Activated CD8-positive, alpha-beta T cell treated with anti-CD3 and anti-CD28 coated beads for 36 hours (primary cell): ENCODE results near the gene ASB9. TPM values are rescaled to one million over a fixed set of nuclear protein-coding genes. Genes with fewer than 3 reads are reported as not detected.
A peak's percentile ranks its signal among the peaks of the same experiment; 100 is the strongest.

Experiments
- ATAC-seq: fragments of 200-7000 bp; cut with Tn5 transposase; one replicate; pipeline ENCODE4 v1.10.0; 2021; ENCODE audit warnings: mild to moderate bottlenecking, moderate library complexity
- CTCF ChIA-PET: fragments of 350-600 bp; sonication (Branson Sonifier 250); formaldehyde crosslinking; loops from one replicate; lab custom pipeline; 2021; ENCODE audit warnings: antibody characterized with exemption; lab: Charles Lee
- POLR2A ChIA-PET: fragments of 350-600 bp; sonication (Branson Sonifier 250); formaldehyde crosslinking; loops from one replicate; lab custom pipeline; 2021; ENCODE audit warnings: antibody characterized with exemption; lab: Charles Lee
- DNase-seq: peaks from one replicate; pipeline ENCODE4 v3.0.0-alpha.2; 2020
- H3K27ac Mint-ChIP-seq: one replicate; pipeline ENCODE4 v1.8.0; 2021; ENCODE audit warnings: mild to moderate bottlenecking, mixed read lengths
- H3K27me3 Mint-ChIP-seq: one replicate; pipeline ENCODE4 v1.8.0; 2021; ENCODE audit warnings: mixed read lengths
- H3K36me3 Mint-ChIP-seq: one replicate; pipeline ENCODE4 v1.8.0; 2021; ENCODE audit warnings: low read depth, mixed read lengths
- H3K4me1 Mint-ChIP-seq: one replicate; pipeline ENCODE4 v1.8.0; 2021; ENCODE audit warnings: low read depth, mixed read lengths
- H3K4me3 Mint-ChIP-seq: one replicate; pipeline ENCODE4 v1.8.0; 2021; ENCODE audit warnings: mild to moderate bottlenecking, moderate library complexity, mixed read lengths
- H3K9me3 Mint-ChIP-seq: one replicate; pipeline ENCODE4 v1.8.0; 2021; ENCODE audit warnings: mixed read lengths
- CTCF ChIP-seq: fragments of 200-600 bp; IDR thresholded peaks from one replicate; pipeline ENCODE4 v1.8.0; 2022; ENCODE audit warnings: antibody characterized with exemption, mild to moderate bottlenecking
- intact Hi-C: fragments of 100-400 bp; cut with micrococcal nuclease; formaldehyde crosslinking; loops from one replicate; pipeline ENCODE4 v1.10.0; 2022
- total RNA-seq, 2 experiments: library from RNA; stranded (reverse); gene quantifications; one replicate each; pipeline ENCODE4 v1.2.3, GENCODE V29; 2021

The ASB9 gene
- under 1 TPM in 1 of 2 experiments, not detected in 1; 0.52 TPM for total RNA-seq

- H3K4me1 Mint-ChIP-seq: peaks cover 7% of the 10 kb centered on the region
- no peak within 1 kb of the TSS for H3K4me3 Mint-ChIP-seq
- no peaks in the 10 kb centered on the region for H3K9me3 Mint-ChIP-seq
- H3K36me3 Mint-ChIP-seq: no peaks in the 10 kb centered on the region
- no peaks in the 10 kb centered on the region for H3K27me3 Mint-ChIP-seq
- TF ChIP-seq CTCF: no peak
- ATAC-seq (peak; percentile 45), DNase-seq (peak; percentile 18)
- intact Hi-C loops: no loop called here
- ChIA-PET POLR2A (no interaction called here), CTCF (interaction anchor here (1.8 kb wide), 1 partner anchor 126 kb away, joined by 3 read pairs; no protein-coding TSS in a partner anchor)
- H3K27ac Mint-ChIP-seq: peak within 1 kb of the TSS; percentile 34
Measured at GRCh38 chrX:15269618-15270521, at the start of gene ASB9. Gene ASB9, minus strand, starts transcription at chrX:15270083. Its CDS starts 209 bp downstream, at chrX:15269874.

- DNase-seq: no peak
- intact Hi-C loops: no loop called here
- Mint-ChIP-seq H3K9me3 (no peaks in the 10 kb centered on the region), H3K27me3 (no peaks in the 10 kb centered on the region), H3K27ac (no peak overlapping the region), H3K36me3 (peaks cover 18% of the 10 kb centered on the region), H3K4me3 (no peak overlapping the region), H3K4me1 (no peaks in the 10 kb centered on the region)
- ChIA-PET POLR2A (no interaction called here), CTCF (no interaction called here)
- TF ChIP-seq CTCF: no peak
- ATAC-seq: no peak
Measured at GRCh38 chrX:15319075-15319474, 49.2 kb upstream of the ASB9 start.

- ATAC-seq: no peak
- no peak for TF ChIP-seq CTCF
- no peak for DNase-seq
- peaks cover 6% of the 10 kb centered on the region for H3K36me3 Mint-ChIP-seq
- ChIA-PET CTCF (no interaction called here), POLR2A (no interaction called here)
- no peak within 1 kb of the TSS for H3K4me3 Mint-ChIP-seq
- intact Hi-C loops: no loop called here
- H3K9me3 Mint-ChIP-seq: no peaks in the 10 kb centered on the region
- H3K27ac Mint-ChIP-seq: no peak within 1 kb of the TSS
- H3K4me1 Mint-ChIP-seq: no peaks in the 10 kb centered on the region
- no peaks in the 10 kb centered on the region for H3K27me3 Mint-ChIP-seq
Measured at GRCh38 chrX:15315509-15315908, 45.6 kb upstream of the ASB9 start, which contains the start of gene ASB11. Gene ASB11, minus strand, starts transcription at chrX:15315640. Its CDS starts 35 bp downstream, at chrX:15315605.

GRCh38 chrX:15314472-15314871, 44.6 kb upstream of the ASB9 start:
- CTCF ChIA-PET: no interaction called here
- Mint-ChIP-seq H3K4me3 (no peak overlapping the region), H3K27ac (no peak overlapping the region), H3K9me3 (no peaks in the 10 kb centered on the region), H3K4me1 (no peaks in the 10 kb centered on the region), H3K36me3 (peaks cover 3% of the 10 kb centered on the region), H3K27me3 (no peaks in the 10 kb centered on the region)
- no peak for TF ChIP-seq CTCF
- POLR2A ChIA-PET: no interaction called here
- ATAC-seq: no peak
- intact Hi-C loops: no loop called here
- DNase-seq: no peak

- ATAC-seq: no peak
- no peaks in the 10 kb centered on the region for H3K27me3 Mint-ChIP-seq
- H3K4me1 Mint-ChIP-seq: no peaks in the 10 kb centered on the region
Measured at GRCh38 chrX:15311119-15311518, 41.2 kb upstream of the ASB9 start.

More at GRCh38 chrX:15311119-15311518, 41.2 kb upstream of the ASB9 start:
- intact Hi-C loops: no loop called here
- no peaks in the 10 kb centered on the region for H3K9me3 Mint-ChIP-seq
- H3K36me3 Mint-ChIP-seq: no peaks in the 10 kb centered on the region
- DNase-seq: no peak
- H3K4me3 Mint-ChIP-seq: no peak overlapping the region
- ChIA-PET POLR2A (no interaction called here), CTCF (no interaction called here)
- no peak for TF ChIP-seq CTCF
- no peak overlapping the region for H3K27ac Mint-ChIP-seq
